GM21723 (cell line): ENCODE measurements around the gene GABBR2.
"Not testable (repeated sequence)": the region's sequence is repeated elsewhere in the genome, so short reads cannot be mapped to it uniquely, and the experiment has no call there.

Source experiments
- ATAC-seq: cut with Tn5 transposase; IDR thresholded peaks from one replicate; pipeline ENCODE4 v1.9.1; 2021; ENCODE audit warnings: mild to moderate bottlenecking, moderate library complexity; ENCODE audit not compliant: unreplicated experiment

The GABBR2 gene

GRCh38 chr9:98283143-98283542 lies 425.6 kb downstream of the GABBR2 start:
- ATAC-seq: not testable (repeated sequence)

- no peak for ATAC-seq
These were observed 427.5 kb downstream of the GABBR2 start for GRCh38 chr9:98281281-98281680.

GRCh38 chr9:98280574-98280973 lies 428.2 kb downstream of the GABBR2 start:
- ATAC-seq: no peak

- no peak for ATAC-seq
These were observed 428.6 kb downstream of the GABBR2 start for GRCh38 chr9:98280162-98280561.

GRCh38 chr9:98276907-98277469 lies 431.7 kb downstream of the GABBR2 start:
- no peak for ATAC-seq

GRCh38 chr9:98275159-98275558 lies 433.6 kb downstream of the GABBR2 start:
- no peak for ATAC-seq

GRCh38 chr9:98272083-98272482 lies 436.7 kb downstream of the GABBR2 start:
- ATAC-seq: no peak

GRCh38 chr9:98271479-98271878 lies 437.3 kb downstream of the GABBR2 start:
- no peak for ATAC-seq

GRCh38 chr9:98270284-98270683 lies 438.5 kb downstream of the GABBR2 start:
- ATAC-seq: not testable (repeated sequence)

GRCh38 chr9:98269652-98270051 lies 439.1 kb downstream of the GABBR2 start:
- ATAC-seq: not testable (repeated sequence)

GRCh38 chr9:98267556-98267955 lies 441.2 kb downstream of the GABBR2 start:
- ATAC-seq: not testable (repeated sequence)

GRCh38 chr9:98264516-98264915 lies 444.2 kb downstream of the GABBR2 start:
- ATAC-seq: no peak

GRCh38 chr9:98263482-98264357 lies 445.0 kb downstream of the GABBR2 start:
- peak; percentile 86 for ATAC-seq

- ATAC-seq: no peak
These were observed 445.7 kb downstream of the GABBR2 start for GRCh38 chr9:98263080-98263479.

GRCh38 chr9:98262056-98262455 lies 446.7 kb downstream of the GABBR2 start:
- ATAC-seq: no peak

- ATAC-seq: no peak
These were observed 448.1 kb downstream of the GABBR2 start for GRCh38 chr9:98260635-98261034.

GRCh38 chr9:98259791-98260190 lies 448.9 kb downstream of the GABBR2 start:
- no peak for ATAC-seq

GRCh38 chr9:98256756-98257155 lies 452.0 kb downstream of the GABBR2 start:
- no peak for ATAC-seq

GRCh38 chr9:98255578-98256296 lies 453.0 kb downstream of the GABBR2 start, which contains the start of gene TBC1D2:
Gene TBC1D2, minus strand, starts transcription at chr9:98255649. Its CDS starts 108 bp downstream, at chr9:98255541.
- ATAC-seq: peak; percentile 86

GRCh38 chr9:98255061-98255577 lies 453.6 kb downstream of the GABBR2 start:
- ATAC-seq: peak; percentile 9
